Mesothelial cell of epicardium (in vitro differentiated cells): ENCODE measurements around the gene DBX2. TPM values are rescaled to one million over a fixed set of nuclear protein-coding genes. Genes with fewer than 3 reads are reported as not detected.

Experiments used
- DNase-seq, 2 experiments: peaks; one replicate each; pipeline ENCODE4 v3.0.0; 2021; ENCODE audit warnings: low spot score in 2 of 2; ENCODE audit not compliant: unreplicated experiment in 2 of 2
- H3K27ac Mint-ChIP-seq: 2 replicates; pipeline ENCODE4 v1.8.0; 2021; ENCODE audit warnings: mixed read lengths
- H3K27me3 Mint-ChIP-seq: 2 replicates; pipeline ENCODE4 v1.8.0; 2021; ENCODE audit warnings: low read depth, mixed read lengths
- H3K36me3 Mint-ChIP-seq: 2 replicates; pipeline ENCODE4 v1.8.0; 2021; ENCODE audit warnings: mixed read lengths
- H3K4me1 Mint-ChIP-seq: 2 replicates; pipeline ENCODE4 v1.8.0; 2021; ENCODE audit warnings: mixed read lengths
- H3K4me3 Mint-ChIP-seq: 2 replicates; pipeline ENCODE4 v1.8.0; 2021; ENCODE audit warnings: mild to moderate bottlenecking, moderate library complexity, mixed read lengths
- H3K9me3 Mint-ChIP-seq: 2 replicates; pipeline ENCODE4 v1.8.0; 2021; ENCODE audit warnings: mixed read lengths
- CTCF ChIP-seq: fragments of 200-600 bp; sonication (generic); IDR thresholded peaks from one replicate; pipeline ENCODE4 v1.5.0; 2021; ENCODE audit warnings: antibody characterized with exemption; ENCODE audit not compliant: unreplicated experiment
- total RNA-seq: library from RNA; stranded (reverse); gene quantifications from 3 replicates; pipeline ENCODE4 v1.2.1, GENCODE V29; 2021

Gene DBX2
- total RNA-seq, 1 donor from 2014 or later = not detected

GRCh38 chr12:45077251-45077650 lies 26.4 kb upstream of the DBX2 start:
- no peaks in the 10 kb centered on the region for H3K27me3 Mint-ChIP-seq
- no peaks in the 10 kb centered on the region for H3K4me1 Mint-ChIP-seq
- no peak for DNase-seq
- TF ChIP-seq CTCF = no peak
- no peaks in the 10 kb centered on the region for H3K9me3 Mint-ChIP-seq
- H3K36me3 Mint-ChIP-seq = no peaks in the 10 kb centered on the region
- H3K27ac Mint-ChIP-seq = no peak overlapping the region
- no peak overlapping the region for H3K4me3 Mint-ChIP-seq

GRCh38 chr12:45076417-45077026 lies 25.6 kb upstream of the DBX2 start:
- no peak overlapping the region for H3K27ac Mint-ChIP-seq
- TF ChIP-seq CTCF = no peak
- no peak for DNase-seq
- H3K4me1 Mint-ChIP-seq = no peaks in the 10 kb centered on the region
- H3K36me3 Mint-ChIP-seq = no peaks in the 10 kb centered on the region
- H3K9me3 Mint-ChIP-seq = no peaks in the 10 kb centered on the region
- no peaks in the 10 kb centered on the region for H3K27me3 Mint-ChIP-seq
- no peak overlapping the region for H3K4me3 Mint-ChIP-seq

DNA sequence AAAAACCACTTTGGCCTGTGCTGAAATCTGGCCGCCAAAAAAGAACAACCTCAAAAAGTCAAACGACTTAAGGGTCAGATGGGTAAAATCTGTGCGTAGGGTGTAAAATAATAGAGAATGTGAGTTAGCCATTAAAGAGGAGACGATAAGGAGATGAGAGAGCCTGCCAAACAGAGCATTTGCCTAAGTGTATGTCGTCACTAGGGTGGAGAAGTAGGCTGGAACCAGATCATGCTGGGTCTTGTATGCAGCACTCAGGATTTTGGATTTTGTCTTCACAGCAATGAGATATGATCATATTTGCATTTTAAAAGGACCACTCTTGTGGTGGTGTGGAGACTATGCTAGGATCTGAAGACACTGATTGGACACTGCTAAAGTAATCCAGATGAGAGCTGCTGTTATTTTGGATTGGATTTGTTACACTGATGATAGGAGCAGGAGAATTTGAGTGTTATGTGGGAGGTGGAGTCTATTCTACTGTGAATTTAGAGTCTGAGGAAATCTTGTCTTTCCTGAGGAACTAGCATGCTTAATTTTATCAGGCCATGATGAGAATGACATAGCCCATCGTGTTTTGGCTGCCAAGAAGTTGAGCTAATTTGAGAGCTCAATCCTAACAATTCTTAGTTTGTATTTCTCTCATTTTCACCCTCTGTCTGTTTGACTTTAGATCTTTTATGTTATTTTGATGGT lies 24.8 kb upstream of the DBX2 start:
- Mint-ChIP-seq H3K27me3 (no peaks in the 10 kb centered on the region), H3K27ac (no peak overlapping the region), H3K4me3 (no peak overlapping the region), H3K36me3 (no peaks in the 10 kb centered on the region), H3K4me1 (no peaks in the 10 kb centered on the region), H3K9me3 (no peaks in the 10 kb centered on the region)
- no peak for TF ChIP-seq CTCF
- DNase-seq = no peak

GRCh38 chr12:45065125-45065626 lies 14.3 kb upstream of the DBX2 start:
- no peaks in the 10 kb centered on the region for H3K4me1 Mint-ChIP-seq
- H3K4me3 Mint-ChIP-seq = no peak overlapping the region
- no peak for DNase-seq
- H3K36me3 Mint-ChIP-seq = no peaks in the 10 kb centered on the region
- H3K27ac Mint-ChIP-seq = no peak overlapping the region
- no peak for TF ChIP-seq CTCF
- H3K9me3 Mint-ChIP-seq = peaks cover 15% of the 10 kb centered on the region
- H3K27me3 Mint-ChIP-seq = peaks cover 54% of the 10 kb centered on the region

DNA sequence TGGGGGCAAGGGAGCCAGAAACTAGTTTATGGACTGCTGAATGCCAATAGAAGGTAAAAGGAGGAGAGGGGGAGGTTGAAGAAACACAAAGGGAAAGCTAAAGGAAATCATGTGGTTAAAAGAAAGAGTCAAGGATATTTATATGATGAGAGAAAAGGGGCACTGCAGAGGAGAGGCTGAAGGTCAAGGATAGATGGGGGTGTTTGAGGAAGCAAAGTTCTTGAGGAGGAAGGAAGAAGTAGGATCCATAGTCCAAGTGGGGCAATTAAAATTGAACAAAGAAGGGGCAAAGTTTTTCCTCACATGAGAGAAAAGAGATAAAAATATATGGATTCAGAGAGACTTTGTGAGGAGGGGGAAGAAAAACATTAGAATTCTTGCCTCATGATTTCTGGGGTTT lies 10.1 kb upstream of the DBX2 start:
- Mint-ChIP-seq H3K4me1 (no peaks in the 10 kb centered on the region), H3K27ac (no peak overlapping the region), H3K36me3 (no peaks in the 10 kb centered on the region), H3K27me3 (peaks cover 77% of the 10 kb centered on the region), H3K9me3 (peaks cover 10% of the 10 kb centered on the region), H3K4me3 (no peak overlapping the region)
- no peak for DNase-seq
- TF ChIP-seq CTCF = no peak
